B cell (primary cell): ENCODE results near the gene DCDC1. TPM values are rescaled to one million over a fixed set of nuclear protein-coding genes. Genes with fewer than 3 reads are reported as not detected.

Experiments
- ATAC-seq: fragments of 200-7000 bp; cut with Tn5 transposase; one replicate; pipeline ENCODE4 v1.10.0; 2021; ENCODE audit warnings: low read depth, mild to moderate bottlenecking, moderate number of reproducible peaks, moderate library complexity
- CTCF ChIA-PET: fragments of 350-600 bp; sonication (Branson Sonifier 250); formaldehyde crosslinking; loops from one replicate; lab custom pipeline; 2021; ENCODE audit warnings: antibody characterized with exemption, inconsistent platforms; lab: Charles Lee
- POLR2A ChIA-PET: fragments of 350-600 bp; sonication (Branson Sonifier 250); formaldehyde crosslinking; loops from one replicate; lab custom pipeline; 2021; ENCODE audit warnings: antibody characterized with exemption; lab: Charles Lee
- DNase-seq: peaks from one replicate; pipeline ENCODE4 v3.0.0; 2013
- H2AFZ ChIP-seq: 2 replicates; pipeline ENCODE4 v1.6.1; 2012; ENCODE audit warnings: mild to moderate bottlenecking, low read depth, low read length; ENCODE audit not compliant: insufficient read depth, poor library complexity, severe bottlenecking
- H3K27ac ChIP-seq, 2 donors: 1 replicate in 1 of 2; 2 replicates in 1 of 2; pipeline ENCODE4 v1.5.1; 2012 to 2013; ENCODE audit warnings: low read length in 2 of 2, mild to moderate bottlenecking in 2 of 2, moderate library complexity in 1 of 2
- H3K27me3 ChIP-seq, 4 experiments: fragments of 200-600 bp in 1 of 4; sonication (generic) in 1 of 4; replicated peaks in 1 of 4; 1 replicate in 2 of 4; 2 replicates in 2 of 4; pipeline versions ENCODE4 v1.6.1 to v1.7.0; 2013 to 2016; ENCODE audit warnings: low read length in 3 of 4, mild to moderate bottlenecking in 2 of 4, mixed read lengths in 1 of 4, moderate library complexity in 1 of 4; ENCODE audit not compliant: insufficient read depth in 4 of 4, control insufficient read depth in 3 of 4; ENCODE audit errors: control extremely low read depth in 1 of 4
- H3K36me3 ChIP-seq, 2 experiments: replicated peaks in 1 of 2; 1 replicate in 1 of 2; 2 replicates in 1 of 2; pipeline versions ENCODE4 v1.6.1 to v1.7.1; 2013; ENCODE audit warnings: low read length in 1 of 2; ENCODE audit not compliant: insufficient read depth in 2 of 2, control insufficient read depth in 1 of 2; ENCODE audit errors: control extremely low read depth in 1 of 2, extremely low read depth in 1 of 2
- H3K4me1 ChIP-seq, 2 donors: fragments of 200-600 bp in 1 of 2; sonication (generic) in 1 of 2; 1 replicate in 1 of 2; 2 replicates in 1 of 2; pipeline versions ENCODE4 v1.5.1 to v1.6.1; 2013 to 2017; ENCODE audit warnings: low read length in 2 of 2; ENCODE audit not compliant: control insufficient read depth in 2 of 2, insufficient read depth in 2 of 2
- H3K4me2 ChIP-seq: replicated peaks from 2 replicates; pipeline ENCODE3; 2012; ENCODE audit warnings: mild to moderate bottlenecking, low read depth, low read length; ENCODE audit not compliant: poor library complexity, severe bottlenecking
- H3K4me3 ChIP-seq, 5 experiments: fragments of 200-600 bp in 1 of 5; sonication (generic) in 1 of 5; 1 replicate in 3 of 5; 2 replicates in 2 of 5; pipeline versions ENCODE4 v1.5.1 to v1.7.0; 2011 to 2016; ENCODE audit warnings: low read length in 4 of 5, mild to moderate bottlenecking in 4 of 5, low read depth in 2 of 5, control low read depth in 1 of 5, moderate library complexity in 1 of 5; ENCODE audit not compliant: insufficient read depth in 1 of 5; ENCODE audit errors: control extremely low read depth in 1 of 5, extremely low read depth in 1 of 5
- H3K79me2 ChIP-seq: fragments of 200-600 bp; sonication (generic); one replicate; pipeline ENCODE4 v1.6.0; 2016; ENCODE audit warnings: low read length; ENCODE audit not compliant: control insufficient read depth, insufficient read depth
- H3K9ac ChIP-seq: fragments of 200-600 bp; sonication (generic); 2 replicates; pipeline ENCODE4 v1.6.1; 2017; ENCODE audit warnings: mild to moderate bottlenecking, low read length, moderate library complexity
- H3K9me3 ChIP-seq, 3 donors: one replicate each; pipeline versions ENCODE4 v1.6.1 to v1.7.1; 2013; ENCODE audit warnings: low read length in 2 of 3; ENCODE audit not compliant: control insufficient read depth in 2 of 3, insufficient read depth in 1 of 3; ENCODE audit errors: control extremely low read depth in 1 of 3
- H4K20me1 ChIP-seq: 2 replicates; pipeline ENCODE4 v1.6.0; 2012; ENCODE audit warnings: mild to moderate bottlenecking, low read length; ENCODE audit not compliant: insufficient read depth, control insufficient read depth, poor library complexity, severe bottlenecking
- H3K27ac Mint-ChIP-seq: one replicate; pipeline ENCODE4 v1.8.0; 2021; ENCODE audit warnings: mixed read lengths
- H3K27me3 Mint-ChIP-seq: one replicate; pipeline ENCODE4 v1.8.0; 2021; ENCODE audit warnings: mixed read lengths
- H3K4me1 Mint-ChIP-seq: one replicate; pipeline ENCODE4 v1.8.0; 2021; ENCODE audit warnings: mixed read lengths
- H3K4me3 Mint-ChIP-seq: one replicate; pipeline ENCODE4 v1.8.0; 2021; ENCODE audit warnings: mixed read lengths
- H3K9me3 Mint-ChIP-seq: one replicate; pipeline ENCODE4 v1.8.0; 2022; ENCODE audit warnings: mixed read lengths; ENCODE audit not compliant: insufficient read depth
- EZH2 ChIP-seq: IDR thresholded peaks from 2 replicates; pipeline ENCODE4 v1.6.1; 2012; ENCODE audit warnings: borderline replicate concordance, low read depth, mild to moderate bottlenecking, moderate library complexity, low read length; ENCODE audit not compliant: insufficient read depth, poor library complexity, severe bottlenecking
- WGBS: methylation state at CpG from one replicate; pipeline ENCODE4 v1.1.5; 2013; ENCODE audit warnings: missing lambda C conversion rate; ENCODE audit not compliant: insufficient coverage; 5-methylcytosine and 5-hydroxymethylcytosine counted together
- intact Hi-C: fragments of 100-400 bp; cut with micrococcal nuclease; formaldehyde crosslinking; loops from one replicate; pipeline ENCODE4 v1.10.0; 2022
- polyA plus RNA-seq: library from polyadenylated mRNA; depleted of rRNA; stranded (reverse); fragments of >200 nt; gene quantifications from 2 replicates; pipeline ENCODE4 v1.2.3, GENCODE V29; 2012
- total RNA-seq, 2 donors: library from RNA; stranded (reverse); fragments of 120-200 nt in 1 of 2; gene quantifications; 1 replicate in 1 of 2; 2 replicates in 1 of 2; pipeline versions ENCODE4 v1.2.3 to v1.2.4, GENCODE V29; 2013 to 2022
- TF ChIP-seq, protein P1 (sequence below): fragments of 200-600 bp; IDR thresholded peaks from one replicate; pipeline ENCODE4 v1.8.0; 2022; ENCODE audit warnings: antibody characterized with exemption, mild to moderate bottlenecking

The DCDC1 gene
- total and polyA plus RNA-seq, 2 donors (not counting 1 experiment from before 2014, with no cell fraction given) = not detected

DNA sequence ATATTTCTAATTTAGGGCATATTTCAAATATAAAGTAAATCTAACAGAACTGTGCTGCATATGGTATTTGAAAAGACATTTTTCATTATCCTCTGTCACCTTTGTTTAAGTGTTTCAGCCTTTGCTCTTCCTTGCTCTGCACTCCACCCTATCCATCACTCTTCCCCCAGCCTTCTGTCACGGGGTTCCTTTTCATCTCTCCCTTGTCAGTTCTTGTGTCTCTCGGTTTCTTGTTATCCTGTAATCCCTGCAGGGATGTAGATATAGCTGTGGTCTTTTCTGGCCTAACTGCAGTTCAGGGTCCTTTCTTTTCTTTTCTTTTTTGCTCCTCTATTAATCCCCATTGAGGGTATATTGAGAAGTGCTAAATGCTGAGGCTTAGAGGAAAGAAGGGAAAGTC lies 261.9 kb downstream of the DCDC1 start:
- intact Hi-C loops = no loop called here
- no peaks in the 10 kb centered on the region for H3K27me3 Mint-ChIP-seq
- Histone ChIP-seq H3K4me1 (no peaks in the 10 kb centered on the region), H3K79me2 (no peaks in the 10 kb centered on the region), H3K4me3 (no peak overlapping the region), H2AFZ (no peak overlapping the region), H3K36me3 (no peaks in the 10 kb centered on the region), H3K9ac (no peak overlapping the region), H3K27ac (no peak overlapping the region), H4K20me1 (no peaks in the 10 kb centered on the region), H3K9me3 (no peaks in the 10 kb centered on the region), H3K4me2 (no peak overlapping the region), H3K27me3 (no peaks in the 10 kb centered on the region)
- H3K4me3 Mint-ChIP-seq = no peak overlapping the region
- ChIA-PET POLR2A (no interaction called here), CTCF (interaction anchor here (0.8 to 3.3 kb wide), 7 partner anchors 9 to 1190 kb away, joined by 3 to 25 read pairs (median 3); no protein-coding TSS in a partner anchor)
- no peak for DNase-seq
- H3K9me3 Mint-ChIP-seq = no peaks in the 10 kb centered on the region
- TF ChIP-seq EZH2 = no peak
- TF ChIP-seq, protein P1, sequence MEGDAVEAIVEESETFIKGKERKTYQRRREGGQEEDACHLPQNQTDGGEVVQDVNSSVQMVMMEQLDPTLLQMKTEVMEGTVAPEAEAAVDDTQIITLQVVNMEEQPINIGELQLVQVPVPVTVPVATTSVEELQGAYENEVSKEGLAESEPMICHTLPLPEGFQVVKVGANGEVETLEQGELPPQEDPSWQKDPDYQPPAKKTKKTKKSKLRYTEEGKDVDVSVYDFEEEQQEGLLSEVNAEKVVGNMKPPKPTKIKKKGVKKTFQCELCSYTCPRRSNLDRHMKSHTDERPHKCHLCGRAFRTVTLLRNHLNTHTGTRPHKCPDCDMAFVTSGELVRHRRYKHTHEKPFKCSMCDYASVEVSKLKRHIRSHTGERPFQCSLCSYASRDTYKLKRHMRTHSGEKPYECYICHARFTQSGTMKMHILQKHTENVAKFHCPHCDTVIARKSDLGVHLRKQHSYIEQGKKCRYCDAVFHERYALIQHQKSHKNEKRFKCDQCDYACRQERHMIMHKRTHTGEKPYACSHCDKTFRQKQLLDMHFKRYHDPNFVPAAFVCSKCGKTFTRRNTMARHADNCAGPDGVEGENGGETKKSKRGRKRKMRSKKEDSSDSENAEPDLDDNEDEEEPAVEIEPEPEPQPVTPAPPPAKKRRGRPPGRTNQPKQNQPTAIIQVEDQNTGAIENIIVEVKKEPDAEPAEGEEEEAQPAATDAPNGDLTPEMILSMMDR = no peak
- ATAC-seq = no peak
- no peaks in the 10 kb centered on the region for H3K4me1 Mint-ChIP-seq
- no CpG with 5 or more reads among the region's 2 CpGs for WGBS
- H3K27ac Mint-ChIP-seq = no peak overlapping the region

DNA sequence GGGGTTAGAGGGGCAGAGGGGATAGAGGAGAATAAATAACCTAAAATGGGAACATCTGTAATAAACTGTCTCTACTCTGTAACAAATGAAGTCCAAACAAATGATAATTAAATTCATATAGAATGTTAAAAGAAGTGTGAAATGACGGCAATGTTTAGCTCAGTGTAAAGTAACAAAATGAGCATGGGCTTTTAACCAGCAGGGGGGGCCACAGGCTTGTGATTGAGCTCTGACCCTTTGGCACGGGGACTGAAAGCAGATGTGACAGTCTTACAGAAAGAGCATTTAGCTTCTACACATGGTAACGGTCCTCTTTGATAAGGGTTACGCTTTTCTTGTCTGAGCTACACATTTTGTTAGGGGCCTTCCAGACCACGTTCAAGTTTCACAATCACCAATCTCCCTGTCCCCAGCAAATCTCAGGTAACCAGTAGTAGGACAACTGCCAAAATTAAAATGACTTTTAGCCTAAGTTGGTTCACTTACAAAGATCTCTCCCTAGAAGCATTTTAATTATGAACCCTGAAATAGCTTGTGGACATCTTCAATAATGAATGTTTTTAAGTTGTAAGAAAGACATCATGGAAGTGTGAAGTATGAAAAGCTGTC lies 262.5 kb downstream of the DCDC1 start:
- no peaks in the 10 kb centered on the region for H3K79me2 ChIP-seq
- H3K4me1 ChIP-seq = no peaks in the 10 kb centered on the region
- no peak overlapping the region for H3K27ac ChIP-seq
- no peak overlapping the region for H3K9ac ChIP-seq
- no peak overlapping the region for H2AFZ ChIP-seq
- H3K4me1 Mint-ChIP-seq = no peaks in the 10 kb centered on the region
- POLR2A ChIA-PET = no interaction called here
- H3K4me3 Mint-ChIP-seq = no peak overlapping the region
- no peaks in the 10 kb centered on the region for H3K27me3 ChIP-seq
- no peaks in the 10 kb centered on the region for H3K9me3 Mint-ChIP-seq
- TF ChIP-seq, protein P1 = peak; percentile 56
- TF ChIP-seq EZH2 = no peak
- no peaks in the 10 kb centered on the region for H3K9me3 ChIP-seq
- ATAC-seq = no peak
- peak; percentile 29 for DNase-seq
- no peaks in the 10 kb centered on the region for H3K36me3 ChIP-seq
- H3K4me3 ChIP-seq = no peak overlapping the region
- no peaks in the 10 kb centered on the region for H4K20me1 ChIP-seq
- H3K27me3 Mint-ChIP-seq = no peaks in the 10 kb centered on the region
- H3K27ac Mint-ChIP-seq = no peak overlapping the region
- H3K4me2 ChIP-seq = no peak overlapping the region
- CTCF ChIA-PET = interaction anchor here (0.6 to 3.3 kb wide), 9 partner anchors 10 to 1190 kb away, joined by 3 to 25 read pairs (median 3); no protein-coding TSS in a partner anchor
- WGBS = 42% methylated on average over 3 of the region's 5 CpGs
- intact Hi-C loops = no loop called here
